CD4-positive, alpha-beta T cell treated with Interleukin-17A for 1 hour (primary cell): ENCODE data around the gene ADCY5.

Experiments used
- DNase-seq: peaks from one replicate; pipeline ENCODE4 v3.0.0-alpha.2; 2020

The ADCY5 gene

DNA sequence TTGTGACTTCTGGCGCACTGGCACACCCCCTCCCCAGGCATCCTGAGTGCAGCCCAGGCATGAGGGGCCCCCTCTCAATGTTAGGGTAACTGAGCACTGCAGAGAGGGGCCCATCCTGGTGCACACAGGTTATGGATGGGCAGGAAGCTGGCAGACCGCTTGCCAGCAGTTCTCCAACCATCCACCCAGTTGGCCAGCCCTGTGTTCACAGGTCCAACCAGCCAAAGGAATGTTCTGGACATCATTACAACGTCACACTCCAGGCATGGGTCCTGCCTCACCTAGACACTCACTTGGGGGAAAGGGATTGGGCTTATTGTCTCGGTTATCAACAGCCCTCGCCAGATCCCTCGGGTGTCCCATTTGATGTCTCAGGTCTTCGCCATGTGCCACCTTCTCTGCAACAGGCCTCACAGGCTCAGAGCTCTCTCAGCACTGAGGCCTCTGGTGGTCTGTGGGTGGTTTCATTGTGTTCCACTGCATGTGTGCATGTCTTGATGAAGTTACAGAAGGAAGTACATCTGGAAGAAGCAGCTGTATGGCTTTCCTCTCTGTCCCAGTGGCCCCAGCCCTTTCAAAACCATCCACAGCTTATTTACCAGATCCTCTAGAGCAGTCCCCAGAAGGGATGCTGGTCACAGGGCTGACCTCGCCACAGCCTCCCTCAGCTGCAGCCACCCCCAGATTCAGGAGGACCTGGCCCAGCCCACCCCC, 23.7 kb downstream of the ADCY5 start:
- DNase-seq, result no peak

DNA sequence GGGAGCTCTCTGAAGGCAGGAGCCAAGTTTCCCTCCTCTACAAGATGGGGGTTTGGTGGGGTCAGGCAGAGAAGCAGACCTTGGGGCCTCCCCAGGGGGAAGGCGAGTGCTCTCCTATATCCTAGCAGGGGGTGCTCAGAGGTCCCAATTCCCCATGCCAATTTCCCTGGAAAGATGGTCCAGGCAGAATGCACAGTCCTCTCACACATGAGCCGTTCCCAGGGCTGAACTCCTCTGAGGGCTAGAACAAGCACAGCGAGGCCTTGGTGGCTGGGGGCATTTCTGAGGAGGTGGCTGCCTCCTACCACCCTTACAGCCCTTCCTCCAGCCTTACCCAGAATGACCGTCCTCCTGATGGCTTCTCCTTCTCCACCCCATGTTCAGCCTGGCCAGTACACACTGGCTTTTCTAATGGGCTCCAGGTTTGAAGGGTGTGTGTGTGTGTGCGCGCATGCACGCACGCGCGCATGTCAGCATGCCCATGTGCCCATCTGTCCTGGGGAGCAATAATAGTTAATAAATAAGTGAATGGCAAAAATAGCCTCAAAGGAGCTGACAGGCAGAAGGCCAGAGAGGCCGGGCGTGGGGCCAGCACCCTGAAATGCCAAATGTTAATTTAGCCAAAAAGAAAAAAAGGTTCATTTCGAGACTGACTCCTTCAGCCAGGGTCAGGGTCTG, 24.4 kb downstream of the ADCY5 start:
- no peak for DNase-seq

DNA sequence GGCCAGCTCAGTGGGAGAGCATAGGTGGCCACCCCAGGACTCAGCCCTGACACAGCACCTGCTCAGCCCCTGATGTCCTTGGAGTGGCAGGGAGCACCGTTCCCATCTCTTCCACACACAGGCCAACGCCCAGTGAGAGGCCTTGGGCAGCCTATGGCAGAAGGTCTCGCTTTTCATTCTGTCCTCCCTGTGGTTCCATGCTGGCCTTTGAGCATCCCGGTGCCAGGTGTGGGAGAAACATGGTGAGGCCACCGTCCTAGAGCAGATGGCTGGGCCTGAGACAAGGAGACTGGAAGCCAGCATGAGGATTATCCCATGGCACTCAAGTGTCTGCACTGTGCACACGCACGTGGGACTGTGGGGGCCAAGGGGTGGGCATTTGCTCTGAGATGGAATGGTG, 25.1 kb downstream of the ADCY5 start:
- DNase-seq, result no peak

GRCh38 chr3:123423031-123423430, 25.9 kb downstream of the ADCY5 start:
- DNase-seq, result no peak

- no peak for DNase-seq
Measured at GRCh38 chr3:123422457-123422856, 26.4 kb downstream of the ADCY5 start.

- DNase-seq, result no peak
Measured at GRCh38 chr3:123421353-123422174, 27.3 kb downstream of the ADCY5 start.

- no peak for DNase-seq
Measured at GRCh38 chr3:123420416-123420968, 28.4 kb downstream of the ADCY5 start.

GRCh38 chr3:123419850-123420297, 29.0 kb downstream of the ADCY5 start:
- DNase-seq, result no peak

DNA sequence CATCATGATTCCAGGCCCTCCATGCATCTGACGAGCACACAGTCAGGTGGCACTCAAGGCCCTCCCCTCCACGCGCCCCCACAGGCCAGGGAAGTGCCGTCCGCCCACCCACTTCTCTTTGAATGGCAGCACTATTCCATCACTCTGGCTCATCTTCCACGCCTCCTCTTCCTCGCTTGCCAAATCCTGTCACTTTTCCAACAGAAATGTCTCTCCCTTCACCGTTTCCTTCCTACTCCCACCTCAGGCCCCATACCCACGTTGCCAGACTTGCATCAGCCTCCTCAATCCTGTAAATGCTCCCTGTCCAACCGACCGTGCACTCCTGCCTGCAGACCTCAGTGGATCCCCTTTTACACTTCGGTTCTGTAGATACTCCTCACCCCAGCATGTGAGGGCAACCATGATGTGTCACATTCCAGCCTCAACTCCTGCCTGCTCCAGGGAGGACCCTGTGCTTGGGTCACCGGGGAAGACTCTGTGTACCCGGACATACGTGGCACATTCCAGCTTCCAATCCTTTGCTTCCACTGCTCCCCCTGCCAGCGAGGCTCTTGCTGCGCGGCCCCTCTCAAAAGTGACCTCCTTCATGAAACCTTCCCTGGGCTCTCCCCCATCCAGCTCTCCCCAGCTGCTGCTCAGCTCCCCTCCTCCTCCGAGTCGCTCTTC, 29.6 kb downstream of the ADCY5 start:
- no peak for DNase-seq

- DNase-seq, result no peak
Measured at GRCh38 chr3:123416647-123417046, 32.2 kb downstream of the ADCY5 start.

GRCh38 chr3:123416173-123416572, 32.7 kb downstream of the ADCY5 start:
- no peak for DNase-seq

DNA sequence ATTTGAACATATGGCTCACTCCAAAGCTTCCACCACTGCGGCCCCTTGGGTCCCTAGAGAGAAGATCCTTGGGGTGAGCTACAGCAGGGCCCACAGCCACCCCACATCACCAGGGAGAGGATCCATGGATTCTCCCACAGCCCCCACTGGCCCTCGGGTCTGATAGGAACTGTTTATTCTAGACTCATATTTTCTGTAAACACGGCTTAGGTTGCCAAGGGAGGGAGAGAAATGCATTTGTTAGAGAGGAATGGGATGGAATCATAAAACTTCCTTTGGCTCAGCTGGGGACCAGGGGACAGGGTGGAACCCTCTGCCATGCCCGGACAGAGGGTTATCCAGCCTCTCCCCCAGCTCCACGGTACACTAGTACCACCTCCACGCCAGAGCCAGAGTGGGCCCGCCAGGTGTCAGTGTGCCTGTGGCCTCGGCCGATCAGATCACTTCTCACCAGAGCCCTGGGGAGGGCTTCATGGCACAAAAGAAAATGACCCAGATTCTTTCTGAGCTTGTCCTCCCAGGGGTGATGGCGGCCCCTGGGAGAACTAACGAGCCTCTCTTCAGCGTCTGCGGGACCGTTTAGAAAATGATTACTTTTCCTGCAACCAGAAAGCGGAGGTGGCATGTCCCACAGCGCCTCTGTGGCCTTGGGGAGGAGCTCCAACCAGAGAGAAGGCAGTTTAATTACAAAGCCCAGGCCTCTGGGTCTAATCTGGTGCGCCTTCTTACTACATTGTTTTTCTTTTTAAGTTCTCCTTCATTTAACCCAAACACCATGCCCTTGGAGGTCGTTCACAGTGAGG, 33.7 kb downstream of the ADCY5 start:
- DNase-seq, result no peak

- no peak for DNase-seq
Measured at GRCh38 chr3:123412811-123413604, 35.9 kb downstream of the ADCY5 start.

DNA sequence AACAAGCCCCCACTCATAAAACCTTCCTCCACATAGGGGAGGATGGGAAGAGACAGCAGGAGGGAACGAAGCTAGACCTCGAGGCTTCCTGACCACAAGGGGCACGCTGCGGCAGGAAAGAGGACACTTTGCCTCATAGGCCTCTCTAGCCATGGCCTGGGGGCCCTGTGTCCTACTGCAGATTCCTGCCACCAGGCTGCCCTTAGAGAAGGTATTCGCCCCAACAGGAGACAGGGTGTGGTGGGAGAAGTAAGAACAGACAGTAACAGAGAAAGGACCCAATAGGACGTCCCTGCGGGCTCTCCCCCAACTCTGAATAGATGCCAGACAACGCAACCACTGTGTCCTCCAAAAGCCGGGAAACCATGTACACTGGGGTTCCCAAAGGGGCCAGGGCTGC, 36.8 kb downstream of the ADCY5 start:
- no peak for DNase-seq

DNA sequence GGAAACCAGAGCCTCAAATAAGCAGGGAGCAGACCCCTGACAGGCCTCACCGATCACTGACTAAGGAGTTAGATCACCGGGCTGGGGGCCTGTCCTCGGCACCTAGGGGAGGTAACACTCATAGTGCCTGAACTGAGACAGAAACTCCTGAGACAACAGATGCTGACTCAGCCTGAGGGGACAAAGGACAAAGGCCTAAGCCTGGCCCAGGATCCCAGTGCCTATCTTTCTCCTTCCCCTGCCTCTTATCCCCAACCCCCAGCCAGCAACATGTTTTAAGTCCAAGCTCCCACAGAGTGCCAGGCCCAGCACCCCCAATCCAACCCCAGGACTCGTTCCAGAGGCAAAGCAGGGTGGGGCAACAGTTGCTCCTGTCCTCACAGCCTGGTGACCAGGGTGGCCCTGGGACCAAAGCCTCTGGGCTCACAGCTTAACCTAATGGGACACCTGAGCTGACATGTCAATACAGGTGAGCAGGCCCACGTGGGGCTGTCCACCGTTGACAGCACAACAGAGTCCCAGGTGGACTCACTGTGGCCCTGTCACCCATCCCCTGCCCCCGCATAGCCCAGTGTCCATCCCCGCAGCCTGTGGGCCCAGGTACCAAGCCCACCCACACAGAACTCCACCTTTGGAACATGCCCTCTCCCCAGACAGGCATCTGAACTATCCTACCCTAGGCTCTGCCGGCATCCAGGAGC, 37.4 kb downstream of the ADCY5 start:
- DNase-seq, result no peak

DNA sequence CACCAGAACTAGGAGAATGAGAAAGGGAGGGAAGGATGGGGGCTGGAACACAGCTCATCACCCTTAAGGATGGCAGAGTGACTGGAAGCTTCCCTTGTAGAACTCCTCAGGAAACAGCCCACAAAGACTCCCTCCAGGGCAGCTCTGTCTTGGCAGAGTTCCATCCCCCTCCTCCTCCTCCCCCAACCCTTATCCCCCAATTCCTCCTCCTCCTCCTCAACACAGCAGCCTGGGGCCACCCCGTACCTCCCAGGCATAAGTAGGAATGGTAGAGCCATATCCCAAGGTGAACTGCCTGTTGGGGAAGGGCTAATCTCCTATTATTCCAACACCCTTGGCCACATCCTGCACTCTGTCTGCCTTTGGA, 38.8 kb downstream of the ADCY5 start:
- no peak for DNase-seq

DNA sequence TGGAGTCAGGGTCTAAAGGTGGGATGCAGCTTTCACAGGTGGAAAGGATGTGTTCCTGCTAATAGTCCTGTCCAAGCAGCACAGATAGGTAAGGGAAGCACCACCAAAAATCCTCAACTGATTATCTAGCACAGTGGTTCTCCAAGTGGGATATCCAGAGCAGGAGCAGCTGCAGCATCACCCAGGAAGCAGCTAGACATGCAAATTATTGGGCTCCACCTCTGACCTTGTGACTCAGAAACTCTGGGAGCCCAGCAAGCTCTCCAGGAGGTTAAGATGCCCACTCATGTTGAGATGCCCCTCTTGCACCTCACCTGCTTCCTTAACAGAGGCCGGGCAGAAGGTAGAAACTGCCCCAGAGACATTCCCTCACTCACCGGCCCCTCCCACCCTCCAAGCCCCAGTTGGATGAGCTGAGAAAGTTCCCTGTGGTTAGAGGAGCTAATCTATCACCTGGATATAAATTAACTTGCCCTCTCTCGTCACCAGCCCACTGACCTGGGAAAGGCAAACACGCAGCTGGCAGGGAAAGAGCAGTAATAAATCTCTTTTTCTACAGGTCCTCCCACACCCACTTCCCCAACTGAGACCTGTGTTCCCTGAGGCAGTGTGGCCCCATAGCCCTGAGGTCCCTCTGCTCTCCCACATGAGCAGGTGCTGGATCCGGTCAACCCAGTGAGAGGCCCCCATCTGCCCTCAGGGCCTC, 39.3 kb downstream of the ADCY5 start:
- no peak for DNase-seq

- DNase-seq, result no peak
Measured at GRCh38 chr3:123406598-123406997, 42.3 kb downstream of the ADCY5 start.

DNA sequence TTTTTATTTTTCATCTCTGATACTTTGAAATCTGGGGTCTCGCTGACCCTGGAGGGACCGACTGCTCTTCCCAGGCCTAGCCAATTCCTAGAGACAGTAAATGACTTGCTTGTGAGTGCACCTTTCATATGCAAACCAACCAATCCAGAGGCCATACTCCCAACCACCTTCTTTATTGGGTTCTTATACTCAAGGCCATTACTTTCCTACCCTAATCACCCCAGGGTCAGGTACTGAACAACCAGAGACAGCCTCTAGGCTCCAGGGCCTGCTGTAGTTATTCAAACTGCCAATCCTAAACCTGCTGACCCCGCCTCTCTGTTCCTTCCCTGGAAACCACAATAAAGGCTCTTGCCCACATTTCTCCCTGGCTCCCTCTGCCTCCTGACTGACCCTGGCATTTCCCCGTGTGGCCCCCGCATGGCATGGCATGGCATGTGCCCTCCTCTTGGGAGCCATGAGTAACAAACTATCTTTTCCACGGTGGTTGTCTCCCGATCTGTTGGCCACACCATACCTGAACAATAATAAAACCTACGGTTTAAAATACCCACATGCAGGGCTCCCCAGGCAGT, 42.9 kb downstream of the ADCY5 start:
- DNase-seq, result no peak

GRCh38 chr3:123405021-123405420, 43.9 kb downstream of the ADCY5 start:
- DNase-seq, result no peak
